HG03378 (cell line): Measurements from ENCODE around the gene FOLR1.
"Not testable (repeated sequence)": the region's sequence is repeated elsewhere in the genome, so short reads cannot be mapped to it uniquely, and the experiment has no call there.

Experiments
- ATAC-seq: cut with Tn5 transposase; IDR thresholded peaks from one replicate; pipeline ENCODE4 v1.9.1; 2021; ENCODE audit warnings: mild to moderate bottlenecking, moderate library complexity; ENCODE audit not compliant: unreplicated experiment

FOLR1 gene

GRCh38 chr11:72191961-72192381, at the start of gene FOLR1:
Gene FOLR1, plus strand, starts transcription at chr11:72192140. Its CDS starts 34 bp downstream, at chr11:72192174.
- no peak for ATAC-seq

- ATAC-seq, result not testable (repeated sequence)
Measured at GRCh38 chr11:72142543-72142942, 49.4 kb upstream of the FOLR1 start.

GRCh38 chr11:72144807-72145565, 47.0 kb upstream of the FOLR1 start:
- ATAC-seq, result no peak

- no peak for ATAC-seq
Measured at GRCh38 chr11:72146625-72147024, 45.3 kb upstream of the FOLR1 start.

- no peak for ATAC-seq
Measured at GRCh38 chr11:72150882-72151281, 41.1 kb upstream of the FOLR1 start.

GRCh38 chr11:72153874-72154273, 38.1 kb upstream of the FOLR1 start:
- not testable (repeated sequence) for ATAC-seq

- no peak for ATAC-seq
Measured at GRCh38 chr11:72154816-72155215, 37.1 kb upstream of the FOLR1 start.

- ATAC-seq, result no peak
Measured at GRCh38 chr11:72155751-72156150, 36.2 kb upstream of the FOLR1 start.

- no peak for ATAC-seq
Measured at GRCh38 chr11:72157131-72157530, 34.8 kb upstream of the FOLR1 start.

- no peak for ATAC-seq
Measured at GRCh38 chr11:72160319-72160718, 31.6 kb upstream of the FOLR1 start.

- ATAC-seq, result no peak
Measured at GRCh38 chr11:72162891-72163492, 28.9 kb upstream of the FOLR1 start.

- ATAC-seq, result not testable (repeated sequence)
Measured at GRCh38 chr11:72164187-72164586, 27.8 kb upstream of the FOLR1 start.

- ATAC-seq, result not testable (repeated sequence)
Measured at GRCh38 chr11:72169046-72169555, 22.8 kb upstream of the FOLR1 start.

GRCh38 chr11:72169754-72170153, 22.2 kb upstream of the FOLR1 start:
- ATAC-seq, result not testable (repeated sequence)

GRCh38 chr11:72172043-72172442, 19.9 kb upstream of the FOLR1 start:
- ATAC-seq, result not testable (repeated sequence)

GRCh38 chr11:72173291-72173690, 18.6 kb upstream of the FOLR1 start:
- no peak for ATAC-seq

GRCh38 chr11:72174302-72175070, 17.5 kb upstream of the FOLR1 start:
- no peak for ATAC-seq

- ATAC-seq, result no peak
Measured at GRCh38 chr11:72177656-72178055, 14.3 kb upstream of the FOLR1 start.

- no peak for ATAC-seq
Measured at GRCh38 chr11:72179049-72179803, 12.7 kb upstream of the FOLR1 start.

- no peak for ATAC-seq
Measured at GRCh38 chr11:72179804-72180396, 12.0 kb upstream of the FOLR1 start.
